HG03354 (cell line): Measurements from ENCODE around the gene PLGLB1.
"Not testable (repeated sequence)": the region's sequence is repeated elsewhere in the genome, so short reads cannot be mapped to it uniquely, and the experiment has no call there.

Source experiments
- ATAC-seq: cut with Tn5 transposase; IDR thresholded peaks from one replicate; pipeline ENCODE4 v1.9.1; 2021; ENCODE audit warnings: mild to moderate bottlenecking; ENCODE audit not compliant: unreplicated experiment, poor library complexity, severe bottlenecking

Gene PLGLB1

DNA sequence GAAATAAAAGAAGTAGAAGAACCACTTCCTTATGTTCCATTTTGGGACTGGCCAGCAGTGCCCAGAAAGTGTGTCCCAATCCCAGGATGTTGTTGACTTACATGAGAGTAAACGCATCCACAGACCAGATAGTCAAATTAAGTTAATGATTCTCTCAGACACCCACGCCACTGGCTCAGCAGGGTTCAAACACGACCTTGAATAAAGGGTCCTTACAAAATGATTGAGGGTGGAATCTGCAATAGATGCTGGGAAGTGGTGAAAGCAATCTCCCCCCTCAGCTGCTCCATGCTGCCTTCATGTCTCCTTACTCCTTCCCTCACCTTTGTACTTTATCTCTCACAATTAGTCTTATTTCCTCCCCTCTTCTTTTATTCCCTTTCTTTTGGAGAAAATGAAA lies at the start of gene PLGLB1:
Gene PLGLB1 (minus strand): TSS at position 101 of the 400 bp plus-strand sequence. CDS start 61 bp downstream, at position 40.
- ATAC-seq: not testable (repeated sequence)

DNA sequence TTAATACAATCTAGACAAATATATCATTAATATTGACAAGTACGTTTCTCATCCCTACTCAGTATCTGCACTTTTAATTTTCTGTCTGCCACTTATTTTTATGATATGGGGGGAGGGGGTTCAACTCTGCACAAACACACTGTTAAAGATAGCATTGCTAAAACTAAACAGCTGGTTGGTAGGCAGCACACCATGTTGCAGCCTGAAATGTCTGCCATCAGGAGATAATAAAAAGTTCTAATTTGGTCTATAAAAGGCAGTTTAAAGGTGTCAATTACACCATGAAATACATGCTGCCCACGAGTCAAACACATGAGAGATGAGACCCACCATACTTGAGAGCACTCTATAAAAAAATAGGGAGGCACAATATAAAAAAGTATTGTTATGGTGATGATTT lies 42.7 kb upstream of the PLGLB1 start:
- not testable (repeated sequence) for ATAC-seq

DNA sequence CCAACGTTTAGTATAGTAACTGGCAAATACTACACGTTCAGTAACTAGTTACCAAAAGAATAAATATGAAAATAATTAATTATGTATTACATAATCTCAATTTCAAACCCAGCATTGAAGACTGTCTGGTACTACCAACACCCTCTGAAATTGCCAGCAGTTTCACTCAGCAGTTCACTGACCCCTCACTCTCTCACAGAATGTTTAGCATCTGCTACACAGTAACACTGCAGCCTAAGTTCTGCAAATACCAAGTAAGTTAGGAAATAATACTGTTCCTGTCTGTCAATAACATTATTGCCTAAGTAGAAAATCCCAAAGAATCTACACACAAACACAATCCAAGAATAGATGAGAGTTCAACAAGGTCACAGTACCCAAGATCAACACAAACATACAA lies 41.8 kb upstream of the PLGLB1 start:
- not testable (repeated sequence) for ATAC-seq

DNA sequence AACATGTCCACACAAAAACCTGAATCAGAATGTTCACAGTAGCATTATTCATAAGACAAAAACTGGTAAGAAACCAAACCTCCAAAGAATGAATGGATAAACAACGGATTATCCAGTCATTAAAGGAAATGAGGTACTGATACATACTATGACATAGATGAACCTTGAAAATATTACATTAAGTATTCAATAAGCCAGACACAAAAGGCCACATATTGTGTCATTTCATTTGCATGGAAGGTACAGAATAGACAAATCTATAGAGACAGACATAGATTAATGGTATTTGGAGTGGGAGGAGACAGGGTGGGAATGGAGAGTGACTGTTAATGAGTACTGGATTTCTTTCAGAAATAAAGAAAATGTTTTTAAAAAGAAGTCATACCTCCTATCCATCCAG lies 39.9 kb upstream of the PLGLB1 start:
- not testable (repeated sequence) for ATAC-seq

DNA sequence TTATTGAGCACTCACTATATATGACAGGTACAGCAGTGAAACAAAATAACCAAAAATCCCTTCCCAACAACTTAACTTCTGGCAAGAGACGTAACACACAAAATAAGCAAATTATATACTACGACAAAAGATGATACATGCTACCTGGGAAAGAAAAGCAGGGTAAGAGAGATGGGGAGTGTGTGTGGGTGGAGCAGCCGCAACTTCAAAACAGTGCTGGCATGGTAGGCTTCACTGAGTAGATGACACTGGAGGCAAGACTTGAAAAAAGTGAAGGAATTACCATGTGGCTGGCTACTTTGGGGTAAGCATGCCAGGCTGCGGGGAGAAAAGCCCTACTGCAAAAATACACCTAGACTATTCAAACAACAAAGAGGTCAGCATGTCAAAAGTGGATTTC lies 36.0 kb upstream of the PLGLB1 start:
- ATAC-seq: not testable (repeated sequence)

DNA sequence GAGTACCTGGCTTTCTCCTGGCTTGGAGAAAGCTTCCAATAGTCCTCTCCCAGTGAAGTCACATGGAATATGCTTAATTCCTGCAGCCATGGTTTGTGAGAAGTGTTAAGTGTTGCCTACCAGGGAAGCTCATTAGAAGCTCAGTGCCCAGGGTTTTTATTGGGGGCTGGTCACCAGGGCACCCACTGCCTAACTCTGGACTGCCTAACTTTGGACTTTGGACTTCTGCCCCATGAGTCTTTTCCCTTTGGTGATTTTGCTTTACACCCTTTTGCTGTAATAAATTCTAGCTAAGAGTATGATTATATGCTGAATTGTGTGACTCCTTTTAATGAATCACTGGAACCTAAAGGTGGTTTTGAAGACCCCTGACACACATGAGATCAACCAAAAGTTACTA lies 35.2 kb upstream of the PLGLB1 start:
- ATAC-seq: not testable (repeated sequence)

DNA sequence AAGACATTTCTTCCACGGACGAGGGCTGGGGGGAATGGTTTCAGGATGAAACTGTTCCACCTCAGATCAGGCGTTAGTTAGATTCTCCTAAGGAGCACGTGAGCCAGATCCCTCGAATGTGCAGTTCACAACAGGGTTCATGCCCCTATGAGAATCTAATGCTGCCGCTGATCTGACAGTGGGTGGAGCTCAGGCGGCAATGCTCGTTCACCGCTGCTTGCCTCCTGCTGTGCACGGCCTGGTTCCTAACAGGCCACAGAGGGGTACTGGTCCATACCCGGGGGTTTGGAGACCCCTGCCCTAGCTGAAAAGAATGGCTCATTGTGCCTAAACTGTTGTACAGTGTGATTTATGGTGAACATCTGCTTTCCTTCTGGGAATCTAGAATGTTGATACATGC lies 34.8 kb upstream of the PLGLB1 start:
- ATAC-seq: not testable (repeated sequence)

DNA sequence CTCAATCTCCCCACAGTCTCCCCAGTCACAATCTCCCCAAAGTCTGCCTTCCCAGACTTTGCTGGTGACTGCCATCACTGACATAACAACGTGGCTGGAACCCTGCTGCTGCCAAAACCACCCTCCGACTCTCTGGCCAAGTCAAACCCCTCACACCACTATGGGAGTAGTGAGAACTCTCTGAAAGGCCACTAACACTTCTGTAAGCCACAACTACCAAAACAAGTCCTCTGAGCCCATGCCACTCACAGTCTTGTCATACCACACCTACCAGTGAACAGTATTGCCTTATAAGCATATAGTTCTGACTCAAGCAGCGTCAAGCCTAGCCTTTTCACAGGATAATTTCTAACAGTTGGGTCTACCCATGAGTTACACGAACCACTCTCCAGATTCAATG lies 32.7 kb upstream of the PLGLB1 start:
- ATAC-seq: not testable (repeated sequence)

DNA sequence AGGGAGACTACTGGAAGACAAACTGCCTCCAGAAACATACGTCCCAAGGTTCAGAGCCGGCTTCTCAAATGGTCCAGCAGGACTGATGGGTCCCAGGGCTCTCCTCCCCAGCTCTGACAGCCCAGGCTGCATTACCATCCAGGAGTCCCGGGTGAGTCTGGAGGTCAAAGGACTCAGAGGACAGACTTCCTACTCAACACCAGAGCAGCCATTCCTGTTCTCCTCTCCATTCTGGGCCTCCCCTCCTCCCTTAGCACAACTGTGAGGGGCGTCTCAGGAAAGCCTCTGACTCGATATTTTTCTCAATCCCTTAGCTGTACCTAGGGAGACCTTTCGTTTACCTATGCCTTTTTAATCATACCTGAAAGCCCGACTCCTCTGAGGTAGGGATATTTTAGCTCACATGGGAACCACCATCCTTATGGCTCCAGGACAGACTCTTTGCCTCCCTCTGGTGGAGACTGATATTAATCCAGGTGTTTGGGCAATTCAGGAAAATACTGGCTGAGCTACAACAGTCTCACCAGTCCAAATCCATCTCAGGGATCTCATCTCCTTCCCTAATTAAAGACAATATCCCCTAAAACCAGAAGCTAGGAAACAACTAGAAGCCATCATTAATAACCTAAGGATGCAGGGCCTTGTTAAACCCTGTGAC lies 19.8 kb upstream of the PLGLB1 start:
- not testable (repeated sequence) for ATAC-seq

DNA sequence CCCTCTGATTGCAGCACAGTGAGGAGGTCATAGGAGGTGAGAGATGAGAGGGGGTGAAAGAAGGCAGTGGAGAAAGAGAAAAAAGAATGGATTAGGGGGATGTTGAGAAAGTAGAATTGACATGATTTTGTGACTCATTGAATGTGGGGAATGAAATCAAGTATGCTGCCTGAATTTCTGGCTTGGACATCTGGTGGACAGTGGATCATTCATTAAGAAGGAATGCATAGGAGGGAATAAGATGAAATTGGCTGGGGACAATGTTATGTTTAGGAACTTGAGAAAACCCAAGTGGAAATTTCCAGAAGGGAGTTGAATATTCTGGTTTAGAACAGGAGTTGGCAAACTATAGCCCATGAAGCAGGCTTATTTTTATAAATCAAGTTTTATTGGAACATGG lies 7.0 kb upstream of the PLGLB1 start:
- not testable (repeated sequence) for ATAC-seq

DNA sequence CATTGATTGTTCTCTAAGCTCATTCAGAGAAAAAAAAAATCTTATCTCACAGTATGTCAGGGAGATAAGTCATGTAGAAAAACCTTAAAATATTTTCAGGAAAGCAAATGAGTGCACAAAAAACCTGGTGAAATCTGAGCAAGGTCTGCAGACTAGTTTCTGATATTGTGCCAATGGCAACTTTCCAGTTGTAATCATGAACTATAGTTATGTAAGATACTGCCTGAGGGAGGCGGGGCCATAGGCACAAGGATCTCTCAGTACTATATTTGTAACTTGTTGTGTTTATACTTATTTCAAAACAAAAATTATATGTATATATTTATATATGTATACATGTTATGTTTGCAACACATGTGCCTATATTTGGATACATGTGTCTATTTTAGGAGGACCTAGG lies 5.2 kb upstream of the PLGLB1 start:
- ATAC-seq: not testable (repeated sequence)

DNA sequence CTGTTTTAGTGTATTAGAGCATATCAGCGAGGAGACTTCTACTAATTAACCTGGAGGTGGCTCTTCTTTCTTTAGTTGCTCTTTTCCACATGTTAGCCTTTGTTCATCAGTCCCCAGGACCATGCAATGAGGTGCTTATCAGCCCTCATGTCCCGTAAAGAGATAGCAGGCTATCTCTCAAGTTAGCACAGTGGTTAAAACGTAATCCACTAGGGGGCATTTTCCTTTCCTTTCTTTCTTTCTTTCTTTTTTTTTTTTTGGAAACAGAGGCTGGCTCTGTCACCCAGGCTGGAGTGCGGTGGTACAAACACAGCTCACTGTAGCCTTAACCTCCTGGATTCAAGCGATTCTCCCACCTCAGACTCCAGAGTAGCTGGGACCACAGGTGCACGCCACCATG lies 4.3 kb upstream of the PLGLB1 start:
- ATAC-seq: not testable (repeated sequence)

DNA sequence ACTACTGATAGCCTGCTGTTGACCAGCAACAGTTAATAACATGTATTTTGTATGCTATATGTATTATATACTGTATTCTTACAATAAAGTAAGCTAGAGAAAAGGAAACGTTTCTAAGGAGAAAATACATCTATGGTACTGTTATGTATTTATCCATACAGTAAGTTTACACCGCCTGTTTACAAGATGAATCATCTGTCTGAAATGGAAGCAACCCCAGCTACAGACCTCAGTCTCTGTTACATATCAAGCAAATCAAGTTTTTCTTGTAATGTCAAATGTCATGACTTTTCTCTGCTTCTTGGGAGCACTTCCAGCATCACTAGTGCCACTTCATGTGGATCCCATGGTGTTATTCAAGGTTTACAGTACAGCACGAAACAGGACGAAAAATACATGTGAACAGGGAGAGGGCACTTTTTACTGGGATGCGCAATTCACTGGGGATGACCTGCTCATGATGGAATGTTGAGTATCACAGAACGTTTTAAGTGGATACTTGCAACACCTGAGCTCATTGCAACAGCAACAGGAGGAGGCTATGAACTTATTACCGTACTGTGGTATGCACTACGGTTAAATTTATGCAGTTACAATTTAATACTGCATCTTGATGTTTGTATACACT lies 2.5 kb upstream of the PLGLB1 start:
- not testable (repeated sequence) for ATAC-seq

DNA sequence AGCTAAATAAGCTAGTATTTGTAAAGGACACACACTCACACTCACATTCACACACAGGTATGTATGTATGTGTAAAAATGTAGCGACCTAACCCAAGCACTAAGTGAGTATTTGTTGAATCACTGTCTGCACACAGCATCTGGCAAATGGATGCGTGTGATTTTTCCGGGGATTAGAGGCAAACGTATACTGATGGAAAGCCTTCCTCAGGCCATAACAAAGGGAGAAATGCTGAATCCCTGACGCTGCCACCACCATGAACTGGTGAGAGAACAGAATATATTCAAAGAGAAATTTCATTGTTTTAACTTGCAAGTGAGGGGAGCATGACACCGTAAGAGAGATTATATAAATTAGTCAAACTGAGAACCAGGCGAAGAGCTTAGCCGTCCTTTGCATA lies 601 bp downstream of the PLGLB1 start:
- ATAC-seq: not testable (repeated sequence)

DNA sequence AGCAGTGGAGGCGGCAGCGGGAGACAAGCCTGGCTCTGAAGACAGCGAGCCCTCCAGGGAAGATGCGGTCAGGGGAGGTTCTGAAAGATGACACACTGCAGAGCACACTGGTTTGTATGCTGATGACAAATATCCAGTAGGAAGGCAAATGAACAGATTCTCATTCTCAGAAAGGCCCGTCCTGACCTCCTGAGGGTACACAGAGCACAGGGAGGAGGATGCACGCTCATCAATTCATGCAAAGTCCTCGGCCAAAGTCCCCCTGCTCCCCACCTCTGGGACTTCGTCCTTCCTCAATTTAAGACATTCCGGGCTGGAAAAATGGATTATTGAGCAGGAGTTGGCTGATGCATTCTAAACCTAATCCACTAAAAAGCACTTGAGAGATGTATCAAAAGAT lies 2.6 kb downstream of the PLGLB1 start:
- ATAC-seq: not testable (repeated sequence)

DNA sequence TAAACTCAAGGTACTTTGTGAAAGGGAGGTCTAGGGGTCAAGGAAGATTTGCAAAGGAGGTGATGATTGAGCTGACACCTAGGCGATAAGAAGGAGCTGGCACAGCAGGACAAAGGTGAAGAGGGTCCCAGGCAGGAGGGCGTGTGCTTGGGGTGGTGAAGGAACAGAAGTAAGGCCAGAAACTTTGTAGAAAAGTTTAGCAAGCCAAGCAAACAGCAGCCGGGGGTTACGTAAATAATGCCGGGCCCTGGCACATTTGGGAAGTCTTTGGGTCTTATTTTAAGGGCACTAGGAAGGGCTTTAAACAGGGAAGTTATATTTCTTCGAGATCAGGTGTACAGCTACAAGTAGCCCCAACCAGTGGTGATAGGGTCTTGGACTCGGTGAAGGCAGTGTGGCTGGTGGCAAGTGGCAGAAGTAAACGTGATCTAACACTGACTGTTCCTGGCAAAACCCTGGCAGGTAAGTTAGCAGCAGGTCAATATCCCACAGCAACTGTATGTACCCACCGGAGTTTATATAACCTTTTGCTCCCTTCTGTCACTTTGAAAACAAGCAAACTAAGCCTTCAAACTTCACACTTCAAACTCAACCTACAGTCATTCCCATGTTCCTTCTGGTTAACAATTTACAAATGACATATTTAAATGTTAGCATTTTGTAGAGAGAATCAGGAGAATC lies 7.0 kb downstream of the PLGLB1 start:
- ATAC-seq: not testable (repeated sequence)

DNA sequence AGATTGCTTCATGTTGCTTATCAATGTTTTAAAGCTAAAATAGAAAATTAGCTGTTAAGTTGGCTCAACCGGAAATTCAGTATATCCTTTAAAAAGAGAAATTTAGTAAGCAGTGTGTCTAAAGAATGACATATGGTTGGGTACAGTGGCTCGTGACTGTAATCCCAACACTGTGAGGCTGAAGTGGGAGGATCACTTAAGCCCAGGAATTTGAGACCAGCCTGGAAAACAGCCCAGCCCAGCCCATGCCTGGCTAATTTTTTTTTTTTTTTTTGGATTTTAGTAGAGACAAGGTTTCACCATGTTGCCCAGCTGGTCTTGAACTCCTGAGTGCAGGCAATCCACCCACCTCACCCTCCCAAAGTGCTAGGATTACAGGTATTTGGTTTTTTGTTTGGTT lies 17.2 kb downstream of the PLGLB1 start:
- ATAC-seq: not testable (repeated sequence)
